Measurements from ENCODE around the gene JSRP1.

The JSRP1 gene

DNA sequence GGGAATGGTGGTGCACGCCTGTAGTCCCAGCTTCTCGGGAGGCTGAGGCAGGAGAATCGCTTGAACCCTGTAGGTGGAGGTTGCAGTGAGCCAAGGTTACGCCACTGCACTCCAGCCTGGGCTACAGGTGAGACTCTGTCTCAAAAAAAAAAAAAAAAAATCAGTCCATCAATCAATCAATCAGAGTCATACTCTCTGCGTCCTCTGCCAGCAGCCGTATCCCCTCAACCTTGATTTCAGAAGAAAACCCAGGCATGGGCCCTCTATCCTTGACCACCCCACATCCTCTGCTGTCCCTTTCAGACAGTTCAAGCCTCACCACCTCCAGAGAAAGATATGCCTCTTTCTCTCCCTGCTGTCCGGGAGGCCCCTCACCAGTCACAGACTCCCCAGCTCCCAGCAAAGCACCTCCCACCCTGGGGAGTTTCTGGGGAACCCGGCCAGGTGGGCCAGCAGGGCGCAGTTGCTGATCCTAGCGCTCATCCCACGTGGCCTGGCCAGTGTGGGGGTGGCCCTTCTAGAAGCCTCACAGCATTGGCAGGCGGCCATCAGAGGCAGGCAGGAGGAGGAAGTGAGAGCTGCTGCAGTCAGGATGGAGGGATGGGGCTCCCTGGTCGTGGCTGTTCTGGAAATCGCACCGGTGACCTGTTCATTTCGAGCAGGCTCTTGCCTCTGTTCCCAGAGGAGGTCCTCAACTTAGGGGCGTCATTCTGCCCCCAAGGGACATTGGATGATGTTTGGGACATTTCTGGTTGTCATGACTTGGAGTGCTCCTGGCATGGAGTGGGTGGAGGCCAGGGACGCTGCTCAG is 10.2 kb upstream of the JSRP1 start:
- no peak for DNase-seq (ENCODE audit: low spot score)

DNA sequence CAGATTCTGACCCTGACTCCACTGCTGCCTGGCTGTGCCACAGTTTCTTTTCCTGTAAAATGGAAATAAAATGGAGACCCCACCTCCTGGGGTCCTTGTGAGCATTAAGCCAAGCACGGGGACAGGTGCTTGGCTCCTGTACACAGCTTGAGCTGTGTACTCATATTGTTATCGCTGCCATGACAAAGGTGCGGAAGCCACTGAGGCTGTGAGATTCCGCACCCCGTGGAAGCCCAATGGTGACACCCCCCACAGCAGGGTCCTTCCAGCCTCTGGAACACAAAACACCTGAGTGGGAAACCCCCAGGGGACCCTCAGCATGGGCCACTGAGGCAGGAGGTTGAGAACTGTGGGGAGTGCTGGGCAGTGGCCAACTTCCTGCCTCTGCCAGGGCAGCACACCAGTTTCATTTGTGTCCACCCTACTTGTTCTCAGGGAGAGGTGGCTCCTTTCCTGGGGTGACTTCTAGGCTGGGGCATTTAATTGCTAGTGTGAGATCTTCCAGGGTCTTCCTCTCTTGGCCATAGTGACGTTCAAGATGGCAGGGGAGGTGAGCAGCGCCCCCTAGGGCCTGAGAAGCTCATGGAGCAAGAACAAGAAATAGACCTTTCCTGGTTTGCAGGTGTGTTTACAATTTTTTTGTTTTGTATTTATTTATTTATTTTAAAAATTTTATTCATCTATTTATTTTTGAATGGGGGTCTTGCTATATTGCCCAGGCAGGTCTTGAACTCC is 5.4 kb upstream of the JSRP1 start:
- no peak for DNase-seq (ENCODE audit: low spot score)

DNA sequence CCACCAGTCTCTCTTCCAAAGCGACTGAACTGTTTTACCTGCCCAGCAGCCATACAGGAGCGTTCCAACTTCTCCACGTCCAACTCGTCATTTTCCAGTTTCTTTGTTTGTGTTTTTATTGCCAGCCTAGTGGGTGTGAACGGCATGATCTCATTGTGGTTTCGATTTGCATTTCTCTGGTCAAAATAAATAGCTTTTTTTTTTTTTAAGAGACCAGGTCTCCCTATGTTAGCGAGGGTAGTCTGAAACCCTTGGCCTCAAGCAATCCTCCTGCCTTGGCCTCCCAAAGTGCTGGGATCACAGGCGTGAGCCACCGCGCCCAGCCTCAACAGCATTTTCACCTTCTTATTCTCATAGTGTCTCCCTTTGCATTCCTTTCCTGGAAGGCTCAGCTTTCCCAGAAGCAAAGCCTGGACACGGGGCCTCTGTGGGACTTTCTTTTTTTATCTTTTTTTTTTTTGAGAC is 4.2 kb upstream of the JSRP1 start:
- no peak for DNase-seq (ENCODE audit: low spot score)

DNA sequence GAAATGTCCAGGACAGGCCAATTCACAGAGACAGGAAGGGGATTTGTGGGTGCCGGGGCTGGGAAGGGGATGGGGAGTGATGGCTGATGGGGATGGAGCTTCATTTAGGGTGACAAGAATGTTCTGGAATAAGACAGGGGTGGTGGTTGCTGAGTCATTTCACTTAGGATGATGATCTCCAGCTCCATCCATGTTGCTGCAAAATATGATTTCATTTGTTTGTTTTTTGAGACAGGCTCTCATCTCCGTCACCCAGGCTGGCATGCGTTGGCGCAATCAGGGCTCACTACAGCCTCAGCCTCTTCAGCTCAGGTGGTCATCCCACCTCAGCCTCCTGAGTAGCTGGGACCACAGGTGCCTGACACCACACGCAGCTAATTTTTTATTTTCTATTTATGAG is 3.1 kb upstream of the JSRP1 start:
- no peak for DNase-seq (ENCODE audit: low spot score)

DNA sequence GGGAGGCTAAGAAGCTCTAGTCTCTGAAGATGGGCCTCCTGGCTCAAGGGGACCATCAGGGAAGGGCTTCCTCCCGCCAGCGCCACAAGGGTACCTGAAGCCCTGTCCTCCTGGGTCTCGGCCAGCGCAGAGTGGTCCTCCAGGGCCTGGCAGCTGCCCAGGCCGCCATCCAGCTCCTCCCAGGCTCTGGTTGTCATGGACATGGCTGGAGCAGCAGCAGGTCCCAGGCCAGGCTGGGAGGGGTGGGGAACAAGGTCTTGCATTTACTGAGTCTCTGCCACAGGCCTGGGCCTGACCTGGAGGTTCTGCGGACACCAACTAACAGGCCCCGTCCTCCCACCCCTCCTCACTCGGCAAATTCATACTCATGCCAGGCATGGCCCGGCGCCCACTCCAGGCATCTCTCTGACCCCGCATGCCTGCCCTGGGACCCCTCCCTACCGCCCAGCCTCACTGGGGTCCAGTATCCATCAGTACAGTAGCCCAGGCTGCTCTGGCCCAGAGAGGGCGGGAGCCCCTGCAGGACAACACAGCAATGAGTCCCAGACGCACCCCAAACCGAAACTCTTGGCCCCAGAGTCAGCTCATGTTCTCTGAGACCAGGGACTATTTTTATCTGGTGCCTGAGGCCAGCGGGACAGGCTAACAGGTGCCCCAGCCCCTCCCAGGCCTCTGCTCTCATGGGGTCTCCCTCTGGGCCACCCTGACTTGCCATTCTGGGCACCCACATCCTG is 938 bp downstream of the JSRP1 start:
- DNase-seq (ENCODE audit: low spot score), result no peak

DNA sequence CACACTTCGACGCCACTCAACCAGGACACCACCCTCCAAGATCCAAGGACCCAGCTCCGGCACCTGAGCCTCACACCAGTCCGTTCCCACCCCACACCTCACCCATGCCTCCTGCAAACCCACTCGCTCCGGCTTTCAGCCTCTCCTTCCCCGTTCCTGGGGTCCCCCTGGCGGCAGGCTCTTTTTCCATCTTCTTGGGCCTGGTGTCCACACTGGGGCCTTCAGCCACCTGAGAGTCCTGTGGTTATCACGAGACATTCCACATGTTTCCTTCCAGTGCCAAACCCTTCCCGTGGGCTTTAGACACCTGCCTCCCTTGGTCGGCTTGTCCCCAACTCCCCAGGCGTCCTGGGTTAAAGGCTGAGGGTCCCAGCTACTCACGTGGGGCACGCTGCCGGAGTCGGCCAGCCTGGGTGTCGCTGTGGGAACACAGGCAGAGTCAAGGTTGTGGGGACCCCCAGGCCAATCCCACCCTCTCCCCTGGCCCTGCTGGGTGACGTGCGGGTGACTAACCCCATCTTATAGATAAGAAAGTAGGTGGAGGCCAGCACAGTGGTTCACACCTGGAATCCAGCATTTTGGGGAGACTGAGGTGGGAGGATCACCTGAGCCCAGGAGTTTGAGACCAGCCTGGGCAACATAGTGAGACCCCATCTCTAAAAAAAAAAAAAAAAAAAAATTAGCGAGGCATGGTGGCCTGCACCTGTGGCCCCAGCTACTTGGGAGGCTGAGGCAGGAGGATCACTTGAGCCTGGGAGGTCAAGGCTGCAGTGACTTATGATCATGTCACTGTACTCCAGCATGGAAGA is 1.9 kb downstream of the JSRP1 start:
- DNase-seq (ENCODE audit: low spot score), result peak; percentile 98

DNA sequence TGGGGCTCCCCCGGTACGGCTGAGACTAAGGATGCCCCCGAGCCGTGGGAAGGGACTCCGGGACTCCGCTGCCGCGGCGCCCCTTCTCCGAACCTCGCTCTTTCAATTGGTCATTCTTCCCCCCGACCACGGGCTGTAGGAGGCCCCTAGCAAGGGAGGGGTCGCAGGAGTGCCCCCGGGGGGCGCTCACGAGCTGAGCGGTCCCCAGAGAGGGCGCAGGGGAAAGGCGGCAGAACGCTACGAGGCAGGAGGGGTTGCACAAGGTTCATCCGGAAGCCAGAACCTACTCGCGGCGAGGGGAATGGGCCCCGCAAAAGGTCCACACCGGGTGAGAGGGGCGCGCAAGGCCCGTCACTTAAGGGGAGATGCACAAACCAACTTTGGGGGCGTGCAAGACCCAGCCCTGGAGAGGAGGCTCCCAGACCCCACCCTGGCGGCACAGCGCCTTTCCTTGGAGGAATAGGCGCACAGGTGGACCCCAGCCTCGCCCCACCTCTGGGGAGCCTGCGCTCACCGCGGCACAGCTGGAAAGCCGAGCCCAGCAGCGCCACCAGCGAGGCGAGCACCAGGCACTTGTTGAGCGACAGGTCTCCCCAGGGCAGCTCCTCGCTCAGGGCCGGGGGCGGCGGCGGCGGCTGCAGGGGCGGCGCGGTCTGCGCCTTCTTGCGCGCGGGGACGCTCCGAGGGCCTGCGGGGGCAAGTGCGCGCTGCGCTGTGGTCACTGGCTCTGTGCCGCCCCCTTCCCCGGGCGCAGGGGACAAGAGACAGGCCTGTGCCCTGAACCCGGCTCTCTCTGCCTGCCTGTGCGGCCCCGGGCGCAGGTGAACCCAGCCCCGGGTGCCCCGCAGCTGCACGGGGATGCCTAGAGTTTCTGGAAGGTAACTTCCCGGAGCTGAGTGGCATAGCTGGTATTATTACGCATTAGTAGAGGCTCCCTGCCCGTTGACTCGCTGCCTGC is 2.8 kb downstream of the JSRP1 start:
- DNase-seq (ENCODE audit: low spot score), result peak; percentile 95

DNA sequence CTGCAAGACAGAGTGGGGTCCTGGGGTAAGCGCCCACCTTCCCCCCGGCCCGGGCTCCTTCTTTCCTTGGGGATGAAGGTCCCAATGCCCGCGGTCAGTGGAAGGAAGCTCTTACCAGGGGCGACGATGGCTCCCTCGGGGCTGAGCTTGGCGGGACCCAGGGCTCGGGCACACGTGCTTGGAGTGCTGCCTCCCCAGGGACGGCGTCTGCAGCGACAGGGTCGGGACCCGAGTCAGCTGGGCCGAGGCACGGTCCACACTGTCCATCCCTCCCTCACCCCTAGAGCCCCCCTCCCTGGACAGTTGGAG is 3.5 kb downstream of the JSRP1 start:
- DNase-seq (ENCODE audit: low spot score), result no peak

DNA sequence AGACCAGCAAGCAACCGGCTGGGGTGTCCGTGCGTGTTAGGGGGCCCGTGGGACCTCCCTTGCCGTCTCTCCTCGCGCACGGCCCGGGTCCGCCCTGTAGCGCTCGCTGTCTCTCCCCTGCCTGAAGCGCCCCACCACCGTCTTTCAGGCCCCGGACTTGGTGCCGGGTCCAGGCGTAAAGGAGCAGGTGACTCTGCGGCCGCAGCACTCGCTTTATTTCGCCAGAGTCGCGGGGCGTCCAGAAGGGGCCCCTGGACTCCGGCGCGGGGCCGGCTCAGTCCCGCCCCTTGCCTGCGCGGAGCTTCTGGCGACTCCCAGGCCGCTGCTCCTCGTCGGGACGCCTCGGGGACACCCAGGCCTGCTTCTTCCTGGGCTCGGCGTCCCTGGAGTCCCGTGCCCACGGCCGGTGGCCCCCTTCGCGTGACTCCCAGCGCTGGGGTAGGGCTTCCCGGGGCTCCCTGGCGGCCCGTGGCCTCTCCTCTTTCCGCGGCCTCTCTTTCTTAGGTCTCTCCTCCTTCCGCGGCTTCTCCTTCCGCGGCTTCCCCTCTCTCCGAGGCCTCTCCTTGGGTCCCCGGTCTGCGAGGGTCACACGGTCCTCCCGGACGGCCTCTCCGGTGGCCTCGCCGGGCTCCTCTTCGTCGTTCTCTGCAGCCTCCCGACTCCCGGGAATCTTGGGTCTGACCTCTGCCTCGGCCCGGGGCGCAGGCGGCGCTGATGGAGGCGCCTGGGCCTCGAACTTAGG is 4.0 kb downstream of the JSRP1 start:
- no peak for DNase-seq (ENCODE audit: low spot score)

DNA sequence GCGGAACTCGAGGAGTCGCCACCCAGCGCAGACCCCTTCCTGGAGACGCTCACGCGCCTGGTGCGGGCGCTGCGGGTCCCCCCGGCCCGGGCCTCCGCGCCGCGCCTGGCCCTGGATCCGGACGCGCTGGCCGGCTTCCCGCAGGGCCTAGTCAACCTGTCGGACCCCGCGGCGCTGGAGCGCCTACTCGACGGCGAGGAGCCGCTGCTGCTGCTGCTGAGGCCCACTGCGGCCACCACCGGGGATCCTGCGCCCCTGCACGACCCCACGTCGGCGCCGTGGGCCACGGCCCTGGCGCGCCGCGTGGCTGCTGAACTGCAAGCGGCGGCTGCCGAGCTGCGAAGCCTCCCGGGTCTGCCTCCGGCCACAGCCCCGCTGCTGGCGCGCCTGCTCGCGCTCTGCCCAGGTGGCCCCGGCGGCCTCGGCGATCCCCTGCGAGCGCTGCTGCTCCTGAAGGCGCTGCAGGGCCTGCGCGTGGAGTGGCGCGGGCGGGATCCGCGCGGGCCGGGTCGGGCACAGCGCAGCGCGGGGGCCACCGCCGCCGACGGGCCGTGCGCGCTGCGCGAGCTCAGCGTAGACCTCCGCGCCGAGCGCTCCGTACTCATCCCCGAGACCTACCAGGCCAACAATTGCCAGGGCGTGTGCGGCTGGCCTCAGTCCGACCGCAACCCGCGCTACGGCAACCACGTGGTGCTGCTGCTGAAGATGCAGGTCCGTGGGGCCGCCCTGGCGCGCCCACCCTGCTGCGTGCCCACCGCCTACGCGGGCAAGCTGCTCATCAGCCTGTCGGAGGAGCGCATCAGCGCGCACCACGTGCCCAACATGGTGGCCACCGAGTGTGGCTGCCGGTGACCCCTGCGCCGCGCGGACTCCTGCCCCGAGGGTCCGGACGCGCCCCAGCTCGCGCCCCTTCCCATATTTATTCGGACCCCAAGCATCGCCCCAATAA is 4.8 kb downstream of the JSRP1 start:
- DNase-seq (ENCODE audit: low spot score), result no peak

DNA sequence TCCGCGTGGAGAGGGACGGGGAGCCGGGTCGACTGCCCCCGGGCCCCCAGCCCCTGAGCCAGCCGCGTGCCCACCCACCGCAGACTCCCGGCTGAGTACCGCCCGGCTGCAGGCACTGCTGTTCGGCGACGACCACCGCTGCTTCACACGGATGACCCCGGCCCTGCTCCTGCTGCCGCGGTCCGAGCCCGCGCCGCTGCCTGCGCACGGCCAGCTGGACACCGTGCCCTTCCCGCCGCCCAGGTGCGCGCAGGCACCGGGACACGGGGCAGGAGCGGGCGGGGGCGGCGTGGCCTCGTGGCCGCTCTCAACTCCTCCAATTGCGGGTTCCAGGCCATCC is 5.5 kb downstream of the JSRP1 start:
- no peak for DNase-seq (ENCODE audit: low spot score)

DNA sequence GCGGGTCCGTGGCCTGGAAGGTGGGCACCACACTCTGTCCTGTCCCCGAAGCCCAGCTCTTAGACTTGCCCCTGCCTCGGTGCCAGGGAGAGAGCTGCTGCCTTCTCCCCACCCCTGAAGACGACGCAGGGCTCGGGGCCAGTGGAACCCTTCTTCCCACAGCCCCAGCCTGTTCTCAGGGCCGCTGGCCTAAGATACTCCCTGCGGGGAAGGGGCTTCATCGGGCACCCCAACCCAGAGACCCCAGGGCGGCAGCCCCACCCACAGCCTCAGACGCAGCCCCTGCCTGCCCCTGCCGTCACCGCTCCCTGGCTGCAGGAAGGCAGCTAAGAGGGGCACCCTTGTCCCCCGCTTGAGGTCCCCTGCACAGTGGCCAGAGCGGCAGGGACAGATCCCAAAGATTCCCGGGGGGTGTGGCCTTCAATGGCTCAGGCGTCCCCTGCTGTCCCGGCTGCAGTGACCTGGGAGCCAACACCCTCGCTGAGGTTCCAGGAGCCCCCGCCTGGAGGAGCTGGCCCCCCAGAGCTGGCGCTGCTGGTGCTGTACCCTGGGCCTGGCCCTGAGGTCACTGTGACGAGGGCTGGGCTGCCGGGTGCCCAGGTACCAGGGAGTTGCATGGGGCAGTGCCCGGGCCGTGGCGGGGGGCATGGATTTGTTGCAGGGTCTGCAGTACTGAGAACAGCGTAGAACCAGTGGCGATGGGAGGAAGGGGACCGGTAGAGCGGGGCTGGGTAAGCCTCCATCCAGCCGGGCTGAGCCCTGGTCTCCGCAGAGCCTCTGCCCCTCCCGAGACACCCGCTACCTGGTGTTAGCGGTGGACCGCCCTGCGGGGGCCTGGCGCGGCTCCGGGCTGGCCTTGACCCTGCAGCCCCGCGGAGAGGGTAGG is 6.1 kb downstream of the JSRP1 start:
- no peak for DNase-seq (ENCODE audit: low spot score)

DNA sequence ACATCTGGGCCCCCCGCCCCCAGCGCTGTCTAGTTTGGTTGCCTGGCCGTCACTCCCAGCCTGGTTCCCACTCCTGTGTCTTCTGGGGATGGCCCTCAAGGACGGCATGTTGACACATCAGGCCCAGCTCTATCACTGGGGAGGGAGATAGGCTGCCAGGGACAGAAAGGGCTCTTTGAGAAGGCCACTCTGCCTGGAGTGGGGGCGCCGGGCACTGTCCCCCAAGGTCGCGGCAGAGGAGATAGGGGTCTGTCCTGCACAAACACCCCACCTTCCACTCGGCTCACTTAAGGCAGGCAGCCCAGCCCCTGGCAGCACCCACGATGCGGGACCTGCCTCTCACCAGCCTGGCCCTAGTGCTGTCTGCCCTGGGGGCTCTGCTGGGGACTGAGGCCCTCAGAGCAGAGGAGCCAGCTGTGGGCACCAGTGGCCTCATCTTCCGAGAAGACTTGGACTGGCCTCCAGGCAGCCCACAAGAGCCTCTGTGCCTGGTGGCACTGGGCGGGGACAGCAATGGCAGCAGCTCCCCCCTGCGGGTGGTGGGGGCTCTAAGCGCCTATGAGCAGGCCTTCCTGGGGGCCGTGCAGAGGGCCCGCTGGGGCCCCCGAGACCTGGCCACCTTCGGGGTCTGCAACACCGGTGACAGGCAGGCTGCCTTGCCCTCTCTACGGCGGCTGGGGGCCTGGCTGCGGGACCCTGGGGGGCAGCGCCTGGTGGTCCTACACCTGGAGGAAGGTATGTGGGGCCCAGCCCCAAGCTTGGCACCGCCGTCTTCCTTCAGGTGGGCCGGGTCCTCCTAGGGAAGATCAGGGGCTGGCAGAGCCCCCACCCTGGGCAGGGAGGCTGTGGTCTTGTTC is 7.0 kb downstream of the JSRP1 start, which contains the start of gene AMH:
AMH (plus strand) TSS at position 314 of the 857 bp plus-strand sequence; CDS start at position 324, 10 bp downstream.
- DNase-seq (ENCODE audit: low spot score), result no peak

DNA sequence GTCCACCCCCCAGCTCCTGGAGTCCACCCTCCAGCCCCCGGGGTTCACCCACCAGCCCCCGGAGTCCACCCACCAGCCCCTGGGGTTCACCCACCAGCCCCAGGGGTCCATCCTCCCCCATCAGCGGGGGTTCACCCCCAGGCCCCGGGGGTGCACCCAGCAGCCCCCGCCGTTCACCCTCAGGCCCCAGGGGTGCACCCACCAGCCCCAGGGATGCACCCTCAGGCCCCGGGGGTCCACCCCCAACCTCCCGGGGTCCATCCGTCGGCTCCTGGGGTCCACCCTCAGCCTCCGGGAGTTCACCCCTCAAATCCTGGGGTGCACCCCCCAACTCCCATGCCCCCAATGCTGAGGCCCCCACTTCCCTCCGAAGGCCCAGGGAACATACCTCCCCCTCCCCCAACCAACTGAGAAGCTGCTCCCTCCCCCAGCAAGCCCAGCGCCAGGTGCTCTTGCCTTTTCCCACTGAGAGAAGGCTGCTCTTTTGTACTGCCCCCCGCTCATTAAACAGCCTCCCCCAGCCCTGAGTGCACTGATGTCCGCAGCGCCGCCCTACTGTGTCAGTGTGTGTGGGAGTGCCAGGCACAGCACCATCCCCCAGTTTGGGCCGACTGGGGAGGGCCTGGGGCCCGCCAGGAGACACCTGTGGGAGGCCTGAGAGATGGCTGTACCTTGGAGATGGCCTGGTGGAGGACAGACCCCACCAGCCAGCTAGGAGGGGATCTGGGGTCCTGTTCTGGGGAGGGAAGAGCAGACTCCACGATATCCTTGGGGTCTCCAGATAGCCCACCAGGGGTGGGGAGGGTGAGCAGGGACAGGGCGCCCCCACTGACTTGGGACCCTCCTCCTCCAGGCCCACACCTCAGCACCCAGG is 7.8 kb downstream of the JSRP1 start:
- no peak for DNase-seq (ENCODE audit: low spot score)

DNA sequence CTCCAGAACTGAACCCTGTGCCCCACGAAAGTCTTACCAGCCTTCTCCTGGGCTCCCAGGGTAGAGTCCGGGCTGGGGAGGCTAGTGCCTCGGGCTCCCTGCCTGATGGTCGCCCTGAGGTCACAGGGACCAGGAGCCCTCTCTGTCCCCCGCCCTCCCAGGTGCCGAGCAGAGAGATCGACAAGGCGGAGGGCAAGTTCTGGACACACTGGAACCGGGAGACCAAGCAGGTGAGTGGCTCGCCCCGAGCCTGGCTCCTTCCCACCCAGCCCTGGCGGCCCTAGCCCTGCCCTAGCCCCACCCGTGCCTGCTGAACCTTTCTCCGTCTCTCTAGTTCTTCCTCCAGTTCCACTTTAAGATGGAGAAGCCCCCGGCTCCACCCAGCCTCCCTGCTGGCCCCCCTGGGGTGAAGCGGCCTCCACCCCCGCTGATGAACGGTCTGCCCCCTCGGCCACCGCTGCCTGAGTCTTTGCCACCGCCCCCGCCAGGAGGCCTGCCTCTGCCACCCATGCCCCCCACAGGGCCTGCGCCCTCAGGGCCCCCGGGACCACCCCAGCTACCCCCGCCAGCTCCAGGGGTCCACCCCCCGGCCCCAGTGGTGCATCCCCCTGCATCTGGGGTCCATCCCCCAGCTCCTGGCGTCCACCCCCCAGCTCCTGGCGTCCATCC is 8.7 kb downstream of the JSRP1 start:
- DNase-seq (ENCODE audit: low spot score), result no peak
